Caco-2 (cell line): Measurements from ENCODE around the gene DOCK3. TPM values are rescaled to one million over a fixed set of nuclear protein-coding genes. Genes with fewer than 3 reads are reported as not detected.

Source experiments
- BruUV-seq: library from RNA; stranded (reverse); fragments of 400-500 nt; replicated peaks from 2 replicates; lab custom pipeline; 2021; lab: Mats Ljungman, UMichigan
- CTCF ChIA-PET: fragments of 300-600 bp; sonication (Branson Sonifier 250); formaldehyde crosslinking; loops from one replicate; lab custom pipeline; 2022; ENCODE audit warnings: antibody characterized with exemption; lab: Charles Lee
- POLR2A ChIA-PET: fragments of 300-600 bp; sonication (Branson Sonifier 250); formaldehyde crosslinking; loops from one replicate; lab custom pipeline; 2022; ENCODE audit warnings: antibody characterized with exemption; lab: Charles Lee
- DNase-seq, 2 experiments: peaks; one replicate each; pipeline versions ENCODE4 v3.0.0 to v3.0.0-alpha.2; 2020 to 2022
- H3K27me3 ChIP-seq: replicated peaks from 2 replicates; pipeline ENCODE4 v1.6.0; 2011; ENCODE audit warnings: low read length; ENCODE audit not compliant: control insufficient read depth, insufficient read depth
- H3K36me3 ChIP-seq: 2 replicates; pipeline ENCODE4 v1.5.1; 2011; ENCODE audit warnings: low read length; ENCODE audit not compliant: control insufficient read depth, insufficient read depth
- H3K4me1 ChIP-seq: fragments of 250-450 bp; sonication (Bioruptor Pico); 2 replicates; pipeline ENCODE4 v1.5.1; 2020; ENCODE audit warnings: mild to moderate bottlenecking
- H3K4me3 ChIP-seq: 2 replicates; pipeline ENCODE4 v1.5.1; 2011; ENCODE audit warnings: low read depth, mild to moderate bottlenecking, control low read depth, low read length
- H3K9me3 ChIP-seq: fragments of 250-450 bp; sonication (Bioruptor Pico); 2 replicates; pipeline ENCODE4 v1.5.1; 2020; ENCODE audit warnings: mild to moderate bottlenecking, moderate library complexity
- H3K27ac Mint-ChIP-seq: one replicate; pipeline ENCODE4 v1.8.0; 2022; ENCODE audit warnings: mixed read lengths; ENCODE audit not compliant: unreplicated experiment
- H3K27me3 Mint-ChIP-seq: one replicate; pipeline ENCODE4 v1.8.0; 2022; ENCODE audit warnings: mixed read lengths; ENCODE audit not compliant: insufficient read depth, unreplicated experiment
- H3K36me3 Mint-ChIP-seq: one replicate; pipeline ENCODE4 v1.8.0; 2022; ENCODE audit warnings: mild to moderate bottlenecking, mixed read lengths; ENCODE audit not compliant: insufficient read depth, unreplicated experiment
- H3K4me1 Mint-ChIP-seq: one replicate; pipeline ENCODE4 v1.8.0; 2022; ENCODE audit warnings: low read depth, mixed read lengths; ENCODE audit not compliant: unreplicated experiment
- H3K4me3 Mint-ChIP-seq: one replicate; pipeline ENCODE4 v1.8.0; 2022; ENCODE audit warnings: mild to moderate bottlenecking, moderate library complexity, mixed read lengths; ENCODE audit not compliant: unreplicated experiment
- H3K9me3 Mint-ChIP-seq: one replicate; pipeline ENCODE4 v1.8.0; 2022; ENCODE audit warnings: mixed read lengths; ENCODE audit not compliant: unreplicated experiment
- intact Hi-C: fragments of 100-400 bp; cut with micrococcal nuclease; formaldehyde crosslinking; loops from one replicate; pipeline ENCODE4 v1.10.0; 2022; ENCODE audit not compliant: unreplicated experiment
- total RNA-seq: library from RNA; stranded (reverse); gene quantifications from 2 replicates; pipeline ENCODE4 v1.2.3, GENCODE V29; 2022
- TF ChIP-seq, protein P1 (sequence below), 2 experiments: fragments of 200-600 bp in 1 of 2; IDR thresholded peaks; 1 replicate in 1 of 2; 2 replicates in 1 of 2; pipeline versions ENCODE4 v1.5.1 to v1.8.0; 2011 to 2022; ENCODE audit warnings: antibody characterized with exemption in 1 of 2, control low read depth in 1 of 2, inconsistent platforms in 1 of 2, low read depth in 1 of 2, low read length in 1 of 2, mild to moderate bottlenecking in 1 of 2, moderate library complexity in 1 of 2; ENCODE audit not compliant: insufficient read depth in 1 of 2, severe bottlenecking in 1 of 2, unreplicated experiment in 1 of 2

DOCK3 gene
- total RNA-seq, 1 experiment from 2014 or later = 0.05 TPM

DNA sequence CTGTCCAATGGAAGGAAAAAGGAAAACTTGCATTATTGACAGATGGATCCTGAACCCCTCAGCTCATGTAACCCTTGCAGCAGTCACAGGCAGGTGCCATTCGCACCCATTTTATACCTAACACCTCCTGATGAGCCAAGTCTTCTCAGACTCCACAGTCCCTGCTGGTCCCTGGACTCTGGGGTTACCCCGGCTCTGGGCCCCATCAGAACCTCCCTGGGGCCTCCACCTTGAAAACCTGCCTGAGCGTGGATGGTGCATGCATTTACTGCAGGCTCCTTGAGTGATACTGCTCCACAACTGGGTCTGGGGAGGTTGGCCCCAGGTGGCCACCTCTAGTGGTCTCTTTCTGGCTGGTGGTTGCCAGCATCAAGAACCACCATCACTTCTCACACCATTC lies 15.9 kb upstream of the DOCK3 start:
- intact Hi-C loops = no loop called here
- Histone ChIP-seq H3K4me1 (no peaks in the 10 kb centered on the region), H3K36me3 (no peaks in the 10 kb centered on the region), H3K9me3 (no peaks in the 10 kb centered on the region), H3K27me3 (no peaks in the 10 kb centered on the region), H3K4me3 (no peak overlapping the region)
- no peak overlapping the region for H3K27ac Mint-ChIP-seq
- CTCF ChIA-PET = no interaction called here
- no peaks in the 10 kb centered on the region for H3K9me3 Mint-ChIP-seq
- H3K4me1 Mint-ChIP-seq = no peaks in the 10 kb centered on the region
- DNase-seq = no peak
- POLR2A ChIA-PET = no interaction called here
- no TSS peak for BruUV-seq
- H3K4me3 Mint-ChIP-seq = no peak overlapping the region
- TF ChIP-seq, protein P1, sequence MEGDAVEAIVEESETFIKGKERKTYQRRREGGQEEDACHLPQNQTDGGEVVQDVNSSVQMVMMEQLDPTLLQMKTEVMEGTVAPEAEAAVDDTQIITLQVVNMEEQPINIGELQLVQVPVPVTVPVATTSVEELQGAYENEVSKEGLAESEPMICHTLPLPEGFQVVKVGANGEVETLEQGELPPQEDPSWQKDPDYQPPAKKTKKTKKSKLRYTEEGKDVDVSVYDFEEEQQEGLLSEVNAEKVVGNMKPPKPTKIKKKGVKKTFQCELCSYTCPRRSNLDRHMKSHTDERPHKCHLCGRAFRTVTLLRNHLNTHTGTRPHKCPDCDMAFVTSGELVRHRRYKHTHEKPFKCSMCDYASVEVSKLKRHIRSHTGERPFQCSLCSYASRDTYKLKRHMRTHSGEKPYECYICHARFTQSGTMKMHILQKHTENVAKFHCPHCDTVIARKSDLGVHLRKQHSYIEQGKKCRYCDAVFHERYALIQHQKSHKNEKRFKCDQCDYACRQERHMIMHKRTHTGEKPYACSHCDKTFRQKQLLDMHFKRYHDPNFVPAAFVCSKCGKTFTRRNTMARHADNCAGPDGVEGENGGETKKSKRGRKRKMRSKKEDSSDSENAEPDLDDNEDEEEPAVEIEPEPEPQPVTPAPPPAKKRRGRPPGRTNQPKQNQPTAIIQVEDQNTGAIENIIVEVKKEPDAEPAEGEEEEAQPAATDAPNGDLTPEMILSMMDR (IDR thresholded peaks at IDR 0.05; ENCODE audit: insufficient read depth in 1 of 2, low read depth in 1 of 2, low read length in 1 of 2, severe bottlenecking in 1 of 2, unreplicated experiment in 1 of 2) = no peak
- H3K36me3 Mint-ChIP-seq = no peaks in the 10 kb centered on the region
- H3K27me3 Mint-ChIP-seq = peaks cover 3% of the 10 kb centered on the region

DNA sequence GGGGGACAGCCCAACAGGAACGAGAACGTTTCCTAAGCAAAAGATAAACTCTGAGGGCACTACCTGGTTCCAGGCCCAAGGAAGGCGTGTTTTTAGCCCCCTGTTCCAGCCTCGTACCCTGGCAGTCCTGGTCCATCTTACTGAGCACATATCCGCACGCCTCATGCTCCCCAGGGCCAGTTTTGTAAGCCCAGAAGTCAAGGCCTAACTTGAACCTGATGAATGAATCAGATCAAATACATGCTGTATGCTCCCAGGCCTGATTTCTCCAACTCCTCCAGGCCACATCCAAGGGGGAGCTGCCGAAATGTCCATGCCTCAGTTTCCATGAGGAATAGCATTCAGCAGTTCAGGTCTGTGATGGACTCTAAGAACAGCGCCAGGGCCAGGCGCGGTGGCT lies 14.3 kb upstream of the DOCK3 start:
- Histone ChIP-seq H3K4me1 (no peaks in the 10 kb centered on the region), H3K4me3 (no peak overlapping the region), H3K27me3 (no peaks in the 10 kb centered on the region), H3K36me3 (no peaks in the 10 kb centered on the region), H3K9me3 (no peaks in the 10 kb centered on the region)
- H3K4me3 Mint-ChIP-seq = no peak overlapping the region
- H3K27ac Mint-ChIP-seq = no peak overlapping the region
- ChIA-PET CTCF (no interaction called here), POLR2A (no interaction called here)
- no peaks in the 10 kb centered on the region for H3K4me1 Mint-ChIP-seq
- no peaks in the 10 kb centered on the region for H3K9me3 Mint-ChIP-seq
- no peaks in the 10 kb centered on the region for H3K36me3 Mint-ChIP-seq
- intact Hi-C loops = no loop called here
- H3K27me3 Mint-ChIP-seq = peaks cover 8% of the 10 kb centered on the region
- no peak for DNase-seq
- TF ChIP-seq, protein P1 (IDR thresholded peaks at IDR 0.05; ENCODE audit: insufficient read depth in 1 of 2, low read depth in 1 of 2, low read length in 1 of 2, severe bottlenecking in 1 of 2, unreplicated experiment in 1 of 2) = no peak
- no TSS peak for BruUV-seq

DNA sequence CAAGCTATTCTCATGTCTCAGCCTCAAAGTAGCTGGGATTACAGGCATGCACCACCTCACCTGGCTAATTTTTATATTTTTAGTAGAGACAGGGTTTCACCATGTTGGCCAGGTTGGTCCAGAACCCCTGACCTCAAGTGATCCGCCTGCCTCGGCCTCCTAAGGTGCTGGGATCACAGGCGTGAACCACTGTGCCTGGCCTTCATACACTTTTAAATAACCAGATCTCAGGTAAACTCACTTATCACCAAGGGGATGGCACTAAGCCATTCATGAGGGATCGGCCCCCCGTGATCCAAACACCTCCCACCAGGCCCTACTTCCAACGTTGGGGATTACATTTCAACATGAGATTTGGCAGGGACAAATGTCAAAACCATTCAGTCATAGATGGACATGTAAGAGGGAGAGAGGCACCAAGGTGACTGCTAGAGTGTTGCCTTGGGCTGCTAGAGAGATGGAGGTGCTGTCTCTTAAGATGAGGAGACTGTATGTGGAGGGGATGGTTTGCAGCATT lies 13.3 kb upstream of the DOCK3 start:
- no peak overlapping the region for H3K27ac Mint-ChIP-seq
- no peak overlapping the region for H3K4me3 ChIP-seq
- no peaks in the 10 kb centered on the region for H3K9me3 Mint-ChIP-seq
- no peaks in the 10 kb centered on the region for H3K4me1 ChIP-seq
- ChIA-PET CTCF (no interaction called here), POLR2A (no interaction called here)
- no peaks in the 10 kb centered on the region for H3K4me1 Mint-ChIP-seq
- TF ChIP-seq, protein P1 (IDR thresholded peaks at IDR 0.05; ENCODE audit: insufficient read depth in 1 of 2, low read depth in 1 of 2, low read length in 1 of 2, severe bottlenecking in 1 of 2, unreplicated experiment in 1 of 2) = no peak
- no peaks in the 10 kb centered on the region for H3K36me3 Mint-ChIP-seq
- H3K36me3 ChIP-seq = no peaks in the 10 kb centered on the region
- no peak overlapping the region for H3K4me3 Mint-ChIP-seq
- intact Hi-C loops = no loop called here
- peaks cover 12% of the 10 kb centered on the region for H3K27me3 Mint-ChIP-seq
- BruUV-seq = no TSS peak
- no peaks in the 10 kb centered on the region for H3K9me3 ChIP-seq
- H3K27me3 ChIP-seq = no peaks in the 10 kb centered on the region
- no peak for DNase-seq
